MCF 10A (cell line): ENCODE measurements around the gene SP2. TPM values are rescaled to one million over a fixed set of nuclear protein-coding genes. Genes with fewer than 3 reads are reported as not detected.

Source experiments
- BruUV-seq: library from RNA; stranded (reverse); fragments of 400-500 nt; replicated peaks from 2 replicates; lab custom pipeline; 2021; lab: Mats Ljungman, UMichigan
- CTCF ChIA-PET: fragments of 300-600 bp; sonication (Branson Sonifier 250); formaldehyde crosslinking; extraction: SDS; loops from one replicate; lab custom pipeline; 2021; ENCODE audit warnings: antibody characterized with exemption, inconsistent platforms; lab: Yijun Ruan, JAX
- POLR2A ChIA-PET: fragments of 300-600, 350-650 bp; sonication (Branson Sonifier 250); formaldehyde crosslinking; extraction: SDS; loops from one replicate; lab custom pipeline; 2020; ENCODE audit warnings: antibody characterized with exemption, inconsistent platforms; lab: Yijun Ruan, JAX
- DNase-seq: peaks from one replicate; pipeline ENCODE4 v3.0.0-alpha.2; 2018; ENCODE audit not compliant: unreplicated experiment
- H3K27ac Mint-ChIP-seq: one replicate; pipeline ENCODE4 v1.8.0; 2022; ENCODE audit warnings: mild to moderate bottlenecking, low read depth, mixed read lengths; ENCODE audit not compliant: unreplicated experiment
- H3K27me3 Mint-ChIP-seq: one replicate; pipeline ENCODE4 v1.8.0; 2022; ENCODE audit warnings: mixed read lengths; ENCODE audit not compliant: insufficient read depth, unreplicated experiment
- H3K36me3 Mint-ChIP-seq: one replicate; pipeline ENCODE4 v1.8.0; 2022; ENCODE audit warnings: mild to moderate bottlenecking, moderate library complexity, mixed read lengths; ENCODE audit not compliant: insufficient read depth, unreplicated experiment
- H3K4me1 Mint-ChIP-seq: one replicate; pipeline ENCODE4 v1.8.0; 2022; ENCODE audit warnings: mixed read lengths; ENCODE audit not compliant: insufficient read depth, unreplicated experiment
- H3K4me3 Mint-ChIP-seq: one replicate; pipeline ENCODE4 v1.8.0; 2022; ENCODE audit warnings: mild to moderate bottlenecking, moderate library complexity, mixed read lengths; ENCODE audit not compliant: unreplicated experiment
- H3K9me3 Mint-ChIP-seq: one replicate; pipeline ENCODE4 v1.8.0; 2022; ENCODE audit warnings: mixed read lengths; ENCODE audit not compliant: unreplicated experiment
- intact Hi-C: fragments of 100-400 bp; cut with micrococcal nuclease; formaldehyde crosslinking; loops from 2 replicates; pipeline ENCODE4 v1.14.1; 2022
- total RNA-seq: library from RNA; stranded (reverse); gene quantifications from 2 replicates; pipeline ENCODE4 v1.2.3, GENCODE V29; 2022
- TF ChIP-seq, protein P1 (sequence below): fragments of 200-600 bp; IDR thresholded peaks from one replicate; pipeline ENCODE4 v1.8.0; 2022; ENCODE audit warnings: antibody characterized with exemption, mild to moderate bottlenecking; ENCODE audit not compliant: unreplicated experiment

SP2 gene
- total RNA-seq, 1 experiment from 2014 or later, result 15.1 TPM

DNA sequence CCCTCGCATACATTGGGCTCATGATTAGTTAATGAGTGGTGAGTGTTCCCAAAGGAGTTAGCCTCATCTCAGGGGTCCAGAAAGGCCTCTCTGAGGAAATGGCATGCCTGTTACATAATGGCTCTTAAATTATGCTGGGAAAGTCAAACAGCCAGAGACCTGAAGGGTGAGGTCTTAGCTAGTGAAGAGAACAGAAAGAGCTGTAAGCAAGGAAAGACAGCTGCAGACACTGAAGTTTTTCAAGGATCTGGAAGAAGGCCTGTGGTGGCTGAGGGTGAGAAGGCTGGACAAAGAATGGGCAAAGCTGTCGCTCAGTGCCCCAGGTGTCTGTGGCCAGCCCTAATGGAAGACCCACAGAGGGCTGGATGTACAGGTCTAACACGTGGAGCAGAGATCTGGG is 10.4 kb downstream of the SP2 start:
- intact Hi-C loops, result no loop called here
- Mint-ChIP-seq H3K27ac (peak overlapping the region; percentile 21), H3K9me3 (no peaks in the 10 kb centered on the region), H3K4me1 (peaks cover 30% of the 10 kb centered on the region), H3K36me3 (peaks cover 21% of the 10 kb centered on the region), H3K27me3 (no peaks in the 10 kb centered on the region), H3K4me3 (no peak overlapping the region)
- DNase-seq, result no peak
- no TSS peak for BruUV-seq
- ChIA-PET POLR2A (interaction anchor here (0.7 to 2.1 kb wide), 4 partner anchors 17 to 260 kb away, joined by 3 to 12 read pairs (median 5); partner anchors contain the start of genes LRRC46 and MRPL10), CTCF (interaction anchor here (1.1 kb wide), 1 partner anchor 35 kb away, joined by 7 read pairs; the partner anchor contains the start of gene PNPO)
- TF ChIP-seq, protein P1, sequence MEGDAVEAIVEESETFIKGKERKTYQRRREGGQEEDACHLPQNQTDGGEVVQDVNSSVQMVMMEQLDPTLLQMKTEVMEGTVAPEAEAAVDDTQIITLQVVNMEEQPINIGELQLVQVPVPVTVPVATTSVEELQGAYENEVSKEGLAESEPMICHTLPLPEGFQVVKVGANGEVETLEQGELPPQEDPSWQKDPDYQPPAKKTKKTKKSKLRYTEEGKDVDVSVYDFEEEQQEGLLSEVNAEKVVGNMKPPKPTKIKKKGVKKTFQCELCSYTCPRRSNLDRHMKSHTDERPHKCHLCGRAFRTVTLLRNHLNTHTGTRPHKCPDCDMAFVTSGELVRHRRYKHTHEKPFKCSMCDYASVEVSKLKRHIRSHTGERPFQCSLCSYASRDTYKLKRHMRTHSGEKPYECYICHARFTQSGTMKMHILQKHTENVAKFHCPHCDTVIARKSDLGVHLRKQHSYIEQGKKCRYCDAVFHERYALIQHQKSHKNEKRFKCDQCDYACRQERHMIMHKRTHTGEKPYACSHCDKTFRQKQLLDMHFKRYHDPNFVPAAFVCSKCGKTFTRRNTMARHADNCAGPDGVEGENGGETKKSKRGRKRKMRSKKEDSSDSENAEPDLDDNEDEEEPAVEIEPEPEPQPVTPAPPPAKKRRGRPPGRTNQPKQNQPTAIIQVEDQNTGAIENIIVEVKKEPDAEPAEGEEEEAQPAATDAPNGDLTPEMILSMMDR, result no peak

- Mint-ChIP-seq H3K4me1 (peaks cover 20% of the 10 kb centered on the region), H3K27ac (no peak overlapping the region), H3K36me3 (peaks cover 26% of the 10 kb centered on the region), H3K4me3 (no peak overlapping the region), H3K9me3 (no peaks in the 10 kb centered on the region), H3K27me3 (no peaks in the 10 kb centered on the region)
- CTCF ChIA-PET, result interaction anchor here (0.6 to 0.9 kb wide), 3 partner anchors 41 to 67 kb away, joined by 3 to 4 read pairs (median 4); no protein-coding TSS in a partner anchor
- intact Hi-C loops, result no loop called here
- DNase-seq, result no peak
- BruUV-seq, result no TSS peak
- TF ChIP-seq, protein P1, result no peak
- POLR2A ChIA-PET, result interaction anchor here (1.0 to 1.2 kb wide), 4 partner anchors 13 to 192 kb away, joined by 3 to 4 read pairs (median 3); partner anchors contain the start of genes PNPO and SP2
Measured at GRCh38 chr17:47907932-47908562, 12.0 kb downstream of the SP2 start.

DNA sequence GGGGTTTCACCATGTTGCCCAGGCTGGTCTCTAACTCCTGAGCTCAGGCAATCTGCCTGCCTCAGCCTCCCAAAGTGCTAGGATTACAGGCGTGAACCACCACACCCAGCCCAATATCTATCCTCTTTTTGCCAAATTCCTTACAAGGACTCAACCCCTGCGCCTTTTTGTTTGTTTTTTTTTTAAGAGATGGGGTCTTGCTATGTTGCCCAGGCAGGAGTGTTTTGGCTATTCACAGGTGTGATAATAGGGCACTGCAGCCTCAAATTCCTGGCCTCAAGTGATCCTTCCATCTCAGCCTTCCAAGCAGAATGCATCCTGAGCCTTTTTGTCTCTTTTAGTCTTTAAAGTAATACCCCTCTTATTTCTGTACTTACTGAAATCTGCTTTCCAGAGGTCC is 17.0 kb downstream of the SP2 start:
- no TSS peak for BruUV-seq
- Mint-ChIP-seq H3K4me1 (peaks cover 4% of the 10 kb centered on the region), H3K27me3 (no peaks in the 10 kb centered on the region), H3K36me3 (peaks cover 39% of the 10 kb centered on the region), H3K27ac (no peak overlapping the region), H3K9me3 (no peaks in the 10 kb centered on the region), H3K4me3 (no peak overlapping the region)
- DNase-seq, result no peak
- ChIA-PET POLR2A (interaction anchor here (1.0 to 1.9 kb wide), 3 partner anchors 18 to 105 kb away, joined by 5 to 12 read pairs (median 10); partner anchors contain the start of genes PNPO and SP2), CTCF (interaction anchor here (1.0 to 1.6 kb wide), 2 partner anchors 30 to 32 kb away, joined by 3 to 4 read pairs; no protein-coding TSS in a partner anchor)
- TF ChIP-seq, protein P1, result no peak
- intact Hi-C loops, result no loop called here

GRCh38 chr17:47914306-47914948 is 18.4 kb downstream of the SP2 start:
- no peak overlapping the region for H3K27ac Mint-ChIP-seq
- H3K4me3 Mint-ChIP-seq, result no peak overlapping the region
- no TSS peak for BruUV-seq
- ChIA-PET CTCF (interaction anchor here (0.6 to 1.6 kb wide), 3 partner anchors 25 to 696 kb away, joined by 4 to 5 read pairs (median 4); no protein-coding TSS in a partner anchor), POLR2A (interaction anchor here (0.7 to 1.9 kb wide), 4 partner anchors 10 to 368 kb away, joined by 4 to 12 read pairs (median 8); partner anchors contain the start of genes PNPO and SP2)
- intact Hi-C loops, result no loop called here
- H3K27me3 Mint-ChIP-seq, result no peaks in the 10 kb centered on the region
- H3K9me3 Mint-ChIP-seq, result no peaks in the 10 kb centered on the region
- peaks cover 7% of the 10 kb centered on the region for H3K4me1 Mint-ChIP-seq
- peaks cover 39% of the 10 kb centered on the region for H3K36me3 Mint-ChIP-seq
- no peak for DNase-seq
- TF ChIP-seq, protein P1, result no peak
